ENCODE results near the gene PCDH17.

DNA sequence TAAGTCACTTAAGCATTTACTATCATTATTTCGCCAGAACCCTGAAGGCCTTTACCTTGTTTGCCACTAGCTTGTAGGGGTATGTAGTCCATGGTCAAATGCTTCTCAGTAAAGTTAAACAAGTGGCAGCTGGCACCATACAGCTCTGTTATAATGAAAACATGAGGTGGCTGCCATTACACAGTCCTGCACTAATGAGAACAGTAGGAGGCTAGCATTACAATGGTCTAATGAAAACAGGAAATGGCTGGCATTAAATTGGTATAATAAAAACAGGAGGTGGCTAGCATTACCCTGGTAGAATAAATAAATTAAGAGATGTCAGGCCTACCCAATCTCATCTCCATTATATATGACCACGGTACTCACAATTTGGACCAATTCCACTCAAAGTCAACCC lies 107.5 kb downstream of the PCDH17 start:
- no peak for TF ChIP-seq POLR2A (IDR thresholded peaks at IDR 0.05)
- no peak for TF ChIP-seq CTCF (IDR thresholded peaks at IDR 0.05)
